Measurements from ENCODE around the gene LHB. TPM values are rescaled to one million over a fixed set of nuclear protein-coding genes. Genes with fewer than 3 reads are reported as not detected.

The LHB gene
- total RNA-seq, 1 experiment from 2014 or later = not detected

DNA sequence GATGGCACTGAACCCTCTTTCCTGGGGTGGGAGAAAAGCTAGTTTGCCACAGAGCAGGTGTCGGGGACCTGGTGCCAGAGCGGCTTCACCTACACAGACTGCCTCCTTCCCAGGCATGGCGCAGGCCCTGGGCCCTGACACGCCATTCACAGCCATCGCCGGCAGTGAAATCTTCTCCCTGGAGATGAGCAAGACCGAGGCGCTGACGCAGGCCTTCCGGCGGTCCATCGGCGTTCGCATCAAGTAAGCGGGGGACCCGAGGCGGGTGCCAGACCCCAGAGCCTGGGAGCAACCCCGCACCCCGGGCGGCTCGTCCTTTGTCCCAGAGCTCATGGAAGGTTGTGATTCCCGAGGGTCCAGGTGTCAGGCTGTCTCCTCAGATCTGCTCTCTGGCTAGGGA lies 10.0 kb downstream of the LHB start:
- Mint-ChIP-seq H3K36me3 (ENCODE audit: insufficient read depth in 1 of 3, low read depth in 3 of 3) (peaks cover 23 to 77% (median 75%) of the 10 kb centered on the region in 3 experiments; a peak in 6 of 7 replicates), H3K27ac (no peak overlapping the region)
- WGBS (ENCODE audit: extremely low coverage, insufficient read length, low lambda C conversion rate) = no CpG with 5 or more reads among the region's 22 CpGs

More for the DNA sequence above, 10.0 kb downstream of the LHB start:
- Histone ChIP-seq H3K27ac (ENCODE audit: insufficient read length, low read depth, low read length) (no peak overlapping the region), H2AK5ac (ENCODE audit: insufficient read length, low read length) (no peak overlapping the region), H3K4ac (ENCODE audit: low read depth, low read length) (no peak overlapping the region), H4K8ac (replicated peaks; ENCODE audit: insufficient read length, low read depth, low read length) (no peak overlapping the region), H3K9me3 (ENCODE audit: control insufficient read depth, low read depth, low read length) (no peaks in the 10 kb centered on the region), H3K23ac (ENCODE audit: insufficient read length, low read depth, low read length) (no peak overlapping the region), H3K9ac (ENCODE audit: extremely low read depth, insufficient read length, low read length) (no peak overlapping the region), H2BK20ac (ENCODE audit: low read depth, low read length, poor library complexity, severe bottlenecking) (no peak overlapping the region), H2BK120ac (ENCODE audit: low read depth, low read length, poor library complexity, severe bottlenecking) (no peak overlapping the region), H3K18ac (ENCODE audit: insufficient read length, low read depth, low read length) (no peak overlapping the region), H3K14ac (ENCODE audit: insufficient read depth, low read length) (no peak overlapping the region), H3K27me3 (ENCODE audit: insufficient read depth, low read length) (no peaks in the 10 kb centered on the region), H4K20me1 (ENCODE audit: control insufficient read depth, insufficient read depth, insufficient read length) (no peaks in the 10 kb centered on the region), H2BK5ac (ENCODE audit: insufficient read length, low read length) (no peak overlapping the region), H3K56ac (ENCODE audit: insufficient read length, low read depth, low read length) (no peak overlapping the region), H3K79me1 (ENCODE audit: insufficient read depth, low read depth, low read length, poor library complexity, severe bottlenecking) (no peaks in the 10 kb centered on the region), H3K79me2 (ENCODE audit: insufficient read depth, low read length) (no peaks in the 10 kb centered on the region), H3K4me1 (ENCODE audit: insufficient read depth, low read length) (no peaks in the 10 kb centered on the region), H4K91ac (ENCODE audit: insufficient read length, low read depth, low read length) (no peak overlapping the region), H2BK12ac (ENCODE audit: insufficient read length, low read depth, low read length) (no peak overlapping the region), H3K23me2 (ENCODE audit: insufficient read length, low read depth, low read length, poor library complexity, severe bottlenecking) (no peaks in the 10 kb centered on the region), H2AFZ (ENCODE audit: low read length) (no peak overlapping the region), H3T11ph (ENCODE audit: low read length) (no peak overlapping the region), H3K4me2 (ENCODE audit: insufficient read depth, insufficient read length, low read length) (no peak overlapping the region), H2BK15ac (ENCODE audit: low read depth, low read length) (no peak overlapping the region), H4K5ac (ENCODE audit: insufficient read length, low read depth, low read length) (no peak overlapping the region)
- DNase-seq = no peak
- no peaks in the 10 kb centered on the region for H3K9me3 Mint-ChIP-seq
- no peaks in the 10 kb centered on the region for H3K4me1 Mint-ChIP-seq
- no peak overlapping the region for H3K4me3 Mint-ChIP-seq
- TF ChIP-seq, protein P1, sequence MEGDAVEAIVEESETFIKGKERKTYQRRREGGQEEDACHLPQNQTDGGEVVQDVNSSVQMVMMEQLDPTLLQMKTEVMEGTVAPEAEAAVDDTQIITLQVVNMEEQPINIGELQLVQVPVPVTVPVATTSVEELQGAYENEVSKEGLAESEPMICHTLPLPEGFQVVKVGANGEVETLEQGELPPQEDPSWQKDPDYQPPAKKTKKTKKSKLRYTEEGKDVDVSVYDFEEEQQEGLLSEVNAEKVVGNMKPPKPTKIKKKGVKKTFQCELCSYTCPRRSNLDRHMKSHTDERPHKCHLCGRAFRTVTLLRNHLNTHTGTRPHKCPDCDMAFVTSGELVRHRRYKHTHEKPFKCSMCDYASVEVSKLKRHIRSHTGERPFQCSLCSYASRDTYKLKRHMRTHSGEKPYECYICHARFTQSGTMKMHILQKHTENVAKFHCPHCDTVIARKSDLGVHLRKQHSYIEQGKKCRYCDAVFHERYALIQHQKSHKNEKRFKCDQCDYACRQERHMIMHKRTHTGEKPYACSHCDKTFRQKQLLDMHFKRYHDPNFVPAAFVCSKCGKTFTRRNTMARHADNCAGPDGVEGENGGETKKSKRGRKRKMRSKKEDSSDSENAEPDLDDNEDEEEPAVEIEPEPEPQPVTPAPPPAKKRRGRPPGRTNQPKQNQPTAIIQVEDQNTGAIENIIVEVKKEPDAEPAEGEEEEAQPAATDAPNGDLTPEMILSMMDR (conservative IDR thresholded peaks at IDR 0.05) = no peak
- H3K27me3 Mint-ChIP-seq (ENCODE audit: low read depth) = no peaks in the 10 kb centered on the region
